Measurements from ENCODE around the gene TBC1D1.

TBC1D1 gene

GRCh38 chr4:38176165-38176564 is 285.3 kb downstream of the TBC1D1 start:
- no peak for DNase-seq (ENCODE audit: low spot score)

- DNase-seq (ENCODE audit: low spot score): no peak
Observed at GRCh38 chr4:38177035-38177546, 286.2 kb downstream of the TBC1D1 start.

- DNase-seq (ENCODE audit: low spot score): no peak
Observed at GRCh38 chr4:38177641-38178391, 286.9 kb downstream of the TBC1D1 start.

GRCh38 chr4:38178392-38178995 is 287.6 kb downstream of the TBC1D1 start:
- DNase-seq (ENCODE audit: low spot score): no peak

GRCh38 chr4:38179690-38180377 is 288.9 kb downstream of the TBC1D1 start:
- DNase-seq (ENCODE audit: low spot score): peak; percentile 34

GRCh38 chr4:38180456-38180855 is 289.6 kb downstream of the TBC1D1 start:
- no peak for DNase-seq (ENCODE audit: low spot score)

- DNase-seq (ENCODE audit: low spot score): no peak
Observed at GRCh38 chr4:38181286-38181685, 290.4 kb downstream of the TBC1D1 start.

GRCh38 chr4:38182334-38182998 is 291.6 kb downstream of the TBC1D1 start:
- no peak for DNase-seq (ENCODE audit: low spot score)

GRCh38 chr4:38184404-38184803 is 293.5 kb downstream of the TBC1D1 start:
- no peak for DNase-seq (ENCODE audit: low spot score)

GRCh38 chr4:38185406-38186144 is 294.7 kb downstream of the TBC1D1 start:
- no peak for DNase-seq (ENCODE audit: low spot score)

GRCh38 chr4:38188136-38188535 is 297.3 kb downstream of the TBC1D1 start:
- no peak for DNase-seq (ENCODE audit: low spot score)

GRCh38 chr4:38188631-38189101 is 297.8 kb downstream of the TBC1D1 start:
- no peak for DNase-seq (ENCODE audit: low spot score)

Data from COLO829 (cell line).